GM12878 (cell line): Measurements from ENCODE around the gene C9orf72. TPM values are rescaled to one million over a fixed set of nuclear protein-coding genes. Genes with fewer than 3 reads are reported as not detected.

Experiments
- ATAC-seq: fragments of 200-7000 bp; cut with Tn5 transposase; 3 replicates; pipeline ENCODE4 v1.9.1; 2020; ENCODE audit warnings: mild to moderate bottlenecking, moderate library complexity
- BruUV-seq: library from RNA; stranded (reverse); fragments of 400-500 nt; replicated peaks from 2 replicates; lab custom pipeline; 2021; lab: Mats Ljungman, UMichigan
- CTCF ChIA-PET: fragments of 300-600 bp; sonication (Branson Sonifier 250); formaldehyde crosslinking; extraction: SDS; loops from one replicate; lab custom pipeline; 2021; ENCODE audit warnings: inconsistent platforms; lab: Yijun Ruan, JAX
- POLR2A ChIA-PET: fragments of 350-600 bp; formaldehyde crosslinking; extraction: SDS; loops from one replicate; lab custom pipeline; 2021; ENCODE audit warnings: inconsistent platforms; lab: Charles Lee
- RAD21 ChIA-PET: fragments of 300-600 bp; sonication (Branson Sonifier 250); formaldehyde crosslinking; loops from one replicate; lab custom pipeline; 2023; ENCODE audit warnings: antibody characterized with exemption; ENCODE audit not compliant: unreplicated experiment; lab: Charles Lee
- SMC1A ChIA-PET: fragments of 300-600 bp; sonication (Branson Sonifier 250); formaldehyde crosslinking; loops from one replicate; lab custom pipeline; 2023; ENCODE audit not compliant: unreplicated experiment, uncharacterized antibody; lab: Charles Lee
- DNase-seq: peaks from one replicate; pipeline ENCODE4 v3.0.0-alpha.2; 2011; ENCODE audit warnings: low read depth, low spot score
- FAIRE-seq: peaks from 3 replicates; lab custom pipeline; 2011; peaks lifted over from hg19 to GRCh38; lab: Jason Lieb, UNC
- H2AFZ ChIP-seq: 2 replicates; pipeline ENCODE4 v1.6.0; 2011; ENCODE audit warnings: low read depth, low read length, control low read depth; ENCODE audit not compliant: control insufficient read depth
- H3K27ac ChIP-seq: 2 replicates; pipeline ENCODE4 v1.5.1; 2011; ENCODE audit warnings: control low read depth; ENCODE audit not compliant: control insufficient read depth, insufficient read depth
- H3K27me3 ChIP-seq, 2 experiments: replicated peaks in 1 of 2; 2 replicates each; pipeline versions ENCODE4 v1.6.0 to v1.6.1; 2011; ENCODE audit warnings: low read length in 1 of 2; ENCODE audit not compliant: control insufficient read depth in 2 of 2, insufficient read depth in 2 of 2
- H3K36me3 ChIP-seq, 2 experiments: 2 replicates each; pipeline ENCODE4 v1.5.1; 2011; ENCODE audit warnings: low read length in 1 of 2; ENCODE audit not compliant: control insufficient read depth in 2 of 2, insufficient read depth in 2 of 2
- H3K4me1 ChIP-seq: 2 replicates; pipeline ENCODE4 v1.6.1; 2011; ENCODE audit warnings: mild to moderate bottlenecking, low read length, moderate library complexity, mixed read lengths; ENCODE audit not compliant: control insufficient read depth, insufficient read depth
- H3K4me2 ChIP-seq: 2 replicates; pipeline ENCODE4 v1.6.0; 2011; ENCODE audit warnings: control low read depth; ENCODE audit not compliant: control insufficient read depth, insufficient read depth
- H3K4me3 ChIP-seq: fragments of 200-600 bp; sonication (generic); 2 replicates; pipeline ENCODE4 v1.5.1; 2016
- H3K79me2 ChIP-seq: 2 replicates; pipeline ENCODE4 v1.6.0; 2011; ENCODE audit warnings: low read length; ENCODE audit not compliant: control insufficient read depth, insufficient read depth
- H3K9ac ChIP-seq: 2 replicates; pipeline ENCODE4 v1.8.0; 2011; ENCODE audit warnings: low read length, control low read depth, mixed read lengths; ENCODE audit not compliant: control insufficient read depth, insufficient read depth
- H3K9me3 ChIP-seq: replicated peaks from 3 replicates; pipeline ENCODE4 v1.5.1; 2011; ENCODE audit warnings: mild to moderate bottlenecking, low read length; ENCODE audit not compliant: control insufficient read depth, insufficient read depth
- H4K20me1 ChIP-seq: 2 replicates; pipeline ENCODE4 v1.6.0; 2011; ENCODE audit not compliant: control insufficient read depth, insufficient read depth
- ATF7 ChIP-seq: fragments of 450-650 bp; IDR thresholded peaks from 2 replicates; pipeline ENCODE4 v1.6.1; 2016; ENCODE audit warnings: low read depth, mild to moderate bottlenecking
- KDM1A ChIP-seq: fragments of 200-600 bp; sonication (generic); IDR thresholded peaks from 2 replicates; pipeline ENCODE4 v1.6.1; 2016; ENCODE audit warnings: borderline replicate concordance
- NFYB ChIP-seq: IDR thresholded peaks from 2 replicates; pipeline ENCODE4 v1.6.1; 2011; ENCODE audit warnings: low read depth, mild to moderate bottlenecking, low read length, improper control_type of control experiment, moderate library complexity; ENCODE audit not compliant: insufficient read depth
- RAD51 ChIP-seq: fragments of 450-650 bp; IDR thresholded peaks from 2 replicates; pipeline ENCODE4 v1.6.1; 2016; ENCODE audit warnings: moderate library complexity, mild to moderate bottlenecking, inconsistent platforms
- TCF3 ChIP-seq: IDR thresholded peaks from 2 replicates; pipeline ENCODE4 v1.6.1; 2012; ENCODE audit warnings: low read depth, mild to moderate bottlenecking, low read length, borderline replicate concordance; ENCODE audit not compliant: insufficient read depth
- ZNF384 ChIP-seq: IDR thresholded peaks from 2 replicates; pipeline ENCODE4 v1.6.1; 2012; ENCODE audit warnings: low read depth, mild to moderate bottlenecking, low read length, improper control_type of control experiment, borderline replicate concordance
- WGBS: methylation state at CpG from one replicate; pipeline ENCODE4 v1.1.6; 2016; ENCODE audit warnings: low lambda C conversion rate; ENCODE audit not compliant: insufficient replicate concordance, insufficient coverage; ENCODE audit errors: missing lambda C conversion rate; 5-methylcytosine and 5-hydroxymethylcytosine counted together
- in situ Hi-C: fragments of 300-500 bp; cut with MboI; formaldehyde crosslinking; loops from 9 replicates; pipeline ENCODE4 v1.14.3; 2018; ENCODE audit warnings: mixed read lengths
- intact Hi-C: fragments of 100-400 bp; cut with micrococcal nuclease; formaldehyde crosslinking; loops from one replicate; pipeline ENCODE4 v1.14.2; 2022; ENCODE audit not compliant: unreplicated experiment
- polyA plus RNA-seq, 11 experiments: library from polyadenylated mRNA; depleted of rRNA in 4 of 11; unstranded in 6 of 11; stranded (reverse) in 5 of 11; fragments of >200 nt; fragmentation: Nextera tagmentation in 4 of 11; fragmentation: Illumina TruSeq in 1 of 11; extraction: Ambion mirVana in 4 of 11; extraction: Trizol in 1 of 11; gene quantifications; 1 replicate in 1 of 11; 2 replicates in 10 of 11; pipeline versions ENCODE4 v1.2.1 to v1.2.3, GENCODE V29; 2011 to 2016; ENCODE audit warnings: inconsistent platforms in 2 of 11, missing spikeins in 2 of 11, low read depth in 1 of 11
- total RNA-seq, 4 experiments: library from RNA; depleted of rRNA in 3 of 4; stranded (reverse); fragments of >200 nt in 3 of 4; fragmentation: Illumina TruSeq in 1 of 4; extraction: Trizol in 1 of 4; gene quantifications; 2 replicates each; pipeline versions ENCODE4 v1.2.1 to v1.2.3, GENCODE V29; 2013 to 2021
- TF ChIP-seq, protein P1 (sequence below): fragments of 450-650 bp; IDR thresholded peaks from 2 replicates; pipeline ENCODE4 v1.6.1; 2017; ENCODE audit warnings: mild to moderate bottlenecking, moderate library complexity
- TF ChIP-seq, protein P2 (sequence below): fragments of 450-650 bp; IDR thresholded peaks from 2 replicates; pipeline ENCODE4 v1.6.1; 2017; ENCODE audit warnings: mild to moderate bottlenecking, low read depth, inconsistent platforms; ENCODE audit not compliant: poor library complexity, severe bottlenecking

Gene C9orf72
- total and polyA plus RNA-seq, 10 of the 15 experiments (the other 5 are each of a cell fraction or from before 2014, with no cell fraction given): 4.8 to 9.0 (median 6.4) TPM

GRCh38 chr9:27549196-27549755 is 24.0 kb downstream of the C9orf72 start:
- 96% methylated on average over 4 of the region's 4 CpGs for WGBS
- Histone ChIP-seq H3K27me3 (no peaks in the 10 kb centered on the region), H3K4me3 (no peak overlapping the region), H3K4me1 (no peaks in the 10 kb centered on the region), H3K4me2 (no peak overlapping the region), H3K9ac (no peak overlapping the region), H3K9me3 (no peaks in the 10 kb centered on the region), H3K36me3 (no peaks in the 10 kb centered on the region; a peak in 1 of 4 replicates), H3K27ac (no peak overlapping the region), H3K79me2 (no peaks in the 10 kb centered on the region), H2AFZ (no peak overlapping the region), H4K20me1 (no peaks in the 10 kb centered on the region)
- RAD21 ChIA-PET: interaction anchor here (0.7 to 5.8 kb wide), 3 partner anchors 62 to 216 kb away, joined by 3 to 85 read pairs (median 3); no protein-coding TSS in a partner anchor
- FAIRE-seq: no peak
- CTCF ChIA-PET: interaction anchor here (0.6 to 6.2 kb wide), 7 partner anchors 10 to 685 kb away, joined by 3 to 100 read pairs (median 9); partner anchors contain the start of gene MOB3B
- DNase-seq: no peak
- in situ Hi-C loops: no loop called here
- SMC1A ChIA-PET: interaction anchor here (0.7 to 5.8 kb wide), 5 partner anchors 8 to 217 kb away, joined by 3 to 91 read pairs (median 40); partner anchors contain the start of gene MOB3B
- POLR2A ChIA-PET: interaction anchor here (0.7 kb wide), 1 partner anchor 1411 kb away, joined by 3 read pairs; no protein-coding TSS in a partner anchor
- BruUV-seq: no TSS peak
- TF ChIP-seq, protein P1, sequence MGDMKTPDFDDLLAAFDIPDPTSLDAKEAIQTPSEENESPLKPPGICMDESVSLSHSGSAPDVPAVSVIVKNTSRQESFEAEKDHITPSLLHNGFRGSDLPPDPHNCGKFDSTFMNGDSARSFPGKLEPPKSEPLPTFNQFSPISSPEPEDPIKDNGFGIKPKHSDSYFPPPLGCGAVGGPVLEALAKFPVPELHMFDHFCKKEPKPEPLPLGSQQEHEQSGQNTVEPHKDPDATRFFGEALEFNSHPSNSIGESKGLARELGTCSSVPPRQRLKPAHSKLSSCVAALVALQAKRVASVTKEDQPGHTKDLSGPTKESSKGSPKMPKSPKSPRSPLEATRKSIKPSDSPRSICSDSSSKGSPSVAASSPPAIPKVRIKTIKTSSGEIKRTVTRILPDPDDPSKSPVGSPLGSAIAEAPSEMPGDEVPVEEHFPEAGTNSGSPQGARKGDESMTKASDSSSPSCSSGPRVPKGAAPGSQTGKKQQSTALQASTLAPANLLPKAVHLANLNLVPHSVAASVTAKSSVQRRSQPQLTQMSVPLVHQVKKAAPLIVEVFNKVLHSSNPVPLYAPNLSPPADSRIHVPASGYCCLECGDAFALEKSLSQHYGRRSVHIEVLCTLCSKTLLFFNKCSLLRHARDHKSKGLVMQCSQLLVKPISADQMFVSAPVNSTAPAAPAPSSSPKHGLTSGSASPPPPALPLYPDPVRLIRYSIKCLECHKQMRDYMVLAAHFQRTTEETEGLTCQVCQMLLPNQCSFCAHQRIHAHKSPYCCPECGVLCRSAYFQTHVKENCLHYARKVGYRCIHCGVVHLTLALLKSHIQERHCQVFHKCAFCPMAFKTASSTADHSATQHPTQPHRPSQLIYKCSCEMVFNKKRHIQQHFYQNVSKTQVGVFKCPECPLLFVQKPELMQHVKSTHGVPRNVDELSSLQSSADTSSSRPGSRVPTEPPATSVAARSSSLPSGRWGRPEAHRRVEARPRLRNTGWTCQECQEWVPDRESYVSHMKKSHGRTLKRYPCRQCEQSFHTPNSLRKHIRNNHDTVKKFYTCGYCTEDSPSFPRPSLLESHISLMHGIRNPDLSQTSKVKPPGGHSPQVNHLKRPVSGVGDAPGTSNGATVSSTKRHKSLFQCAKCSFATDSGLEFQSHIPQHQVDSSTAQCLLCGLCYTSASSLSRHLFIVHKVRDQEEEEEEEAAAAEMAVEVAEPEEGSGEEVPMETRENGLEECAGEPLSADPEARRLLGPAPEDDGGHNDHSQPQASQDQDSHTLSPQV: no peak
- TF ChIP-seq ZNF384 (no peak), RAD51 (no peak), NFYB (no peak), ATF7 (no peak), KDM1A (no peak), TCF3 (no peak)
- TF ChIP-seq, protein P2, sequence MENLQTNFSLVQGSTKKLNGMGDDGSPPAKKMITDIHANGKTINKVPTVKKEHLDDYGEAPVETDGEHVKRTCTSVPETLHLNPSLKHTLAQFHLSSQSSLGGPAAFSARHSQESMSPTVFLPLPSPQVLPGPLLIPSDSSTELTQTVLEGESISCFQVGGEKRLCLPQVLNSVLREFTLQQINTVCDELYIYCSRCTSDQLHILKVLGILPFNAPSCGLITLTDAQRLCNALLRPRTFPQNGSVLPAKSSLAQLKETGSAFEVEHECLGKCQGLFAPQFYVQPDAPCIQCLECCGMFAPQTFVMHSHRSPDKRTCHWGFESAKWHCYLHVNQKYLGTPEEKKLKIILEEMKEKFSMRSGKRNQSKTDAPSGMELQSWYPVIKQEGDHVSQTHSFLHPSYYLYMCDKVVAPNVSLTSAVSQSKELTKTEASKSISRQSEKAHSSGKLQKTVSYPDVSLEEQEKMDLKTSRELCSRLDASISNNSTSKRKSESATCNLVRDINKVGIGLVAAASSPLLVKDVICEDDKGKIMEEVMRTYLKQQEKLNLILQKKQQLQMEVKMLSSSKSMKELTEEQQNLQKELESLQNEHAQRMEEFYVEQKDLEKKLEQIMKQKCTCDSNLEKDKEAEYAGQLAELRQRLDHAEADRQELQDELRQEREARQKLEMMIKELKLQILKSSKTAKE: no peak
- intact Hi-C loops: loop anchor here (5.0 kb wide), 1 partner anchor 302 kb away; no protein-coding TSS in a partner anchor
- no peak for ATAC-seq
